Measurements from ENCODE around the gene AAGAB.

Gene AAGAB

GRCh38 chr15:67219288-67219687 is 35.2 kb downstream of the AAGAB start:
- no peaks in the 10 kb centered on the region for H3K9me3 ChIP-seq (ENCODE audit: insufficient read depth, low read length)
- TF ChIP-seq CTCF (IDR thresholded peaks at IDR 0.05; ENCODE audit: low read depth, low read length) (no peak), EZH2phosphoT487 (IDR thresholded peaks at IDR 0.05; ENCODE audit: low read depth) (no peak)
- H3K4me1 ChIP-seq (ENCODE audit: low read length), result peaks cover 17% of the 10 kb centered on the region
- H3K27ac ChIP-seq (ENCODE audit: low read length), result no peak overlapping the region
- H3K79me2 ChIP-seq (ENCODE audit: low read length), result no peaks in the 10 kb centered on the region
- peaks cover 17% of the 10 kb centered on the region for H3K36me3 ChIP-seq (replicated peaks; ENCODE audit: low read depth, low read length)
- no peaks in the 10 kb centered on the region for H4K20me1 ChIP-seq (ENCODE audit: insufficient read depth, low read length)
- no peak overlapping the region for H3K9ac ChIP-seq (ENCODE audit: low read length)
- no peak overlapping the region for H2AFZ ChIP-seq (ENCODE audit: low read depth, low read length)
- H3K4me2 ChIP-seq (ENCODE audit: low read length), result no peak overlapping the region
- H3K4me3 ChIP-seq (ENCODE audit: low read length), result no peak overlapping the region
- H3K27me3 ChIP-seq (ENCODE audit: low read depth, low read length), result no peaks in the 10 kb centered on the region

DNA sequence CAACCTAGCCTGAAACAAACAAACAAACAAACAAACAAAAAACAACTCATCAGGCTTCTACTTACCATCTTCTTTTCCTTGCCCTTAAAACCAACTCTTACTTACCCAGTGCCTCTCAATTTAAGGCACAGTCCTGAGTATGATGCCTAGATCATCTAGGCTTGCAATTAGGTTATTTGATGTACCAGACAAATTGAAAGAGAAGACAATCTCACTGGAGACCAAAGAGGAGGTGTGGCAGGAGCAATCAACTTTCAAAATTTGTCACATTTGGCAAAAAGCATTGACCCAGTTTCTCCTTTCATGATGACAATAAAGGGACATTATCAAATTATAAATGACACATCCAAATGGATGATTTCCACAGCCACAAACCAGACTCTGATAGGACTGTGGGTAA is 36.0 kb downstream of the AAGAB start:
- Histone ChIP-seq H3K4me2 (ENCODE audit: low read length) (no peak overlapping the region), H2AFZ (ENCODE audit: low read depth, low read length) (no peak overlapping the region), H3K9ac (ENCODE audit: low read length) (no peak overlapping the region), H3K27ac (ENCODE audit: low read length) (no peak overlapping the region), H3K36me3 (replicated peaks; ENCODE audit: low read depth, low read length) (peaks cover 12% of the 10 kb centered on the region), H3K79me2 (ENCODE audit: low read length) (no peaks in the 10 kb centered on the region), H3K4me1 (ENCODE audit: low read length) (peaks cover 17% of the 10 kb centered on the region), H3K27me3 (ENCODE audit: low read depth, low read length) (no peaks in the 10 kb centered on the region), H3K4me3 (ENCODE audit: low read length) (no peak overlapping the region), H4K20me1 (ENCODE audit: insufficient read depth, low read length) (no peaks in the 10 kb centered on the region), H3K9me3 (ENCODE audit: insufficient read depth, low read length) (no peaks in the 10 kb centered on the region)
- TF ChIP-seq CTCF (IDR thresholded peaks at IDR 0.05; ENCODE audit: low read depth, low read length), result no peak
- no peak for TF ChIP-seq EZH2phosphoT487 (IDR thresholded peaks at IDR 0.05; ENCODE audit: low read depth)

GRCh38 chr15:67216859-67217258 is 37.6 kb downstream of the AAGAB start:
- H3K4me2 ChIP-seq (ENCODE audit: low read length), result no peak overlapping the region
- H3K9ac ChIP-seq (ENCODE audit: low read length), result no peak overlapping the region
- peaks cover 12% of the 10 kb centered on the region for H3K36me3 ChIP-seq (replicated peaks; ENCODE audit: low read depth, low read length)
- no peak overlapping the region for H2AFZ ChIP-seq (ENCODE audit: low read depth, low read length)
- no peaks in the 10 kb centered on the region for H3K79me2 ChIP-seq (ENCODE audit: low read length)
- H3K4me3 ChIP-seq (ENCODE audit: low read length), result no peak overlapping the region
- no peaks in the 10 kb centered on the region for H3K9me3 ChIP-seq (ENCODE audit: insufficient read depth, low read length)
- no peak overlapping the region for H3K27ac ChIP-seq (ENCODE audit: low read length)
- no peaks in the 10 kb centered on the region for H3K27me3 ChIP-seq (ENCODE audit: low read depth, low read length)
- H3K4me1 ChIP-seq (ENCODE audit: low read length), result peaks cover 10% of the 10 kb centered on the region
- TF ChIP-seq CTCF (IDR thresholded peaks at IDR 0.05; ENCODE audit: low read depth, low read length), result no peak
- no peak for TF ChIP-seq EZH2phosphoT487 (IDR thresholded peaks at IDR 0.05; ENCODE audit: low read depth)
- H4K20me1 ChIP-seq (ENCODE audit: insufficient read depth, low read length), result no peaks in the 10 kb centered on the region

DNA sequence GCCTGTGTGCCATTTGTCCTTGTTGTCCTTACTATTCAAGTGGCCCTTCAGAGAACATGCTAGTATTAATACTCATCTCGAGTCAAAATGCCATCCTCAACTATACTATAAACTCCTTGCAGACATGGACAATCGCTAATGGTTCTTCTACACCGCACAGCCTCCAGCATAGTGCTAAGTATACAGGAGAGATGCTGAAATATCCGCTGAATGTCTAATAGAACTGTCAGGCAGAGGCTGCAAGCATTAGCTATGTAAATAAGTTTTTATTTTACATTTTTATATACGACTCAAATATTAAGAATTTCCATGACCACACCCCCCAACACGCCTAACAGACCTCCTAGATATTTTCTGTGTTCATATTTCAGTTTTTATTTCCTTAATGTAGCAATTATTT is 39.4 kb downstream of the AAGAB start:
- Histone ChIP-seq H3K4me2 (ENCODE audit: low read length) (no peak overlapping the region), H3K27me3 (ENCODE audit: low read depth, low read length) (no peaks in the 10 kb centered on the region), H3K36me3 (replicated peaks; ENCODE audit: low read depth, low read length) (peaks cover 8% of the 10 kb centered on the region), H4K20me1 (ENCODE audit: insufficient read depth, low read length) (no peaks in the 10 kb centered on the region), H3K4me1 (ENCODE audit: low read length) (peaks cover 8% of the 10 kb centered on the region), H3K9ac (ENCODE audit: low read length) (no peak overlapping the region), H3K27ac (ENCODE audit: low read length) (no peak overlapping the region), H3K4me3 (ENCODE audit: low read length) (no peak overlapping the region), H2AFZ (ENCODE audit: low read depth, low read length) (no peak overlapping the region), H3K79me2 (ENCODE audit: low read length) (no peaks in the 10 kb centered on the region), H3K9me3 (ENCODE audit: insufficient read depth, low read length) (no peaks in the 10 kb centered on the region)
- TF ChIP-seq EZH2phosphoT487 (IDR thresholded peaks at IDR 0.05; ENCODE audit: low read depth), result no peak
- no peak for TF ChIP-seq CTCF (IDR thresholded peaks at IDR 0.05; ENCODE audit: low read depth, low read length)
